HepG2 (cell line): ENCODE results near the gene GPER1. TPM values are rescaled to one million over a fixed set of nuclear protein-coding genes. Genes with fewer than 3 reads are reported as not detected.
A peak's percentile ranks its signal among the peaks of the same experiment; 100 is the strongest.

Experiments used
- ELF3 ChIP-seq: IDR thresholded peaks from 2 replicates; pipeline ENCODE4 v1.6.1; 2016; ENCODE audit warnings: missing genetic modification reagents, missing compliant biosample characterization
- FOXA3 ChIP-seq: IDR thresholded peaks from 2 replicates; pipeline ENCODE4 v1.6.1; 2016; ENCODE audit warnings: missing genetic modification reagents, missing compliant biosample characterization
- HCFC1 ChIP-seq: fragments of 150-350 bp; IDR thresholded peaks from 2 replicates; pipeline ENCODE4 v1.6.1; 2014; ENCODE audit warnings: low read depth, low read length
- JUNB ChIP-seq: sonication (generic); formaldehyde crosslinking; IDR thresholded peaks from 2 replicates; pipeline ENCODE4 v1.8.0; 2022; ENCODE audit warnings: missing genetic modification reagents, mild to moderate bottlenecking, borderline replicate concordance
- JUND ChIP-seq: sonication (generic); formaldehyde crosslinking; IDR thresholded peaks from 2 replicates; pipeline ENCODE4 v1.8.0; 2022; ENCODE audit warnings: mild to moderate bottlenecking, missing genetic modification reagents
- KDM2A ChIP-seq: sonication (generic); formaldehyde crosslinking; IDR thresholded peaks from 2 replicates; pipeline ENCODE4 v1.4.0; 2020; ENCODE audit warnings: low read depth, missing genetic modification reagents, borderline replicate concordance
- RBFOX2 ChIP-seq: fragments of 200-400 bp; formaldehyde crosslinking; IDR thresholded peaks from 2 replicates; pipeline ENCODE4 v1.6.1; 2017; ENCODE audit warnings: low read depth, mild to moderate bottlenecking, low read length
- SCMH1 ChIP-seq: sonication (generic); formaldehyde crosslinking; IDR thresholded peaks from 2 replicates; pipeline ENCODE4 v1.9.0; 2021; ENCODE audit warnings: missing genetic modification reagents, mild to moderate bottlenecking, borderline replicate concordance
- TBP ChIP-seq: sonication (generic); formaldehyde crosslinking; IDR thresholded peaks from 2 replicates; pipeline ENCODE4 v1.5.0; 2020; ENCODE audit warnings: missing genetic modification reagents
- THAP8 ChIP-seq: sonication (generic); formaldehyde crosslinking; IDR thresholded peaks from 2 replicates; pipeline ENCODE4 v1.5.1; 2020; ENCODE audit warnings: missing genetic modification reagents, mild to moderate bottlenecking, borderline replicate concordance
- TMF1 ChIP-seq: sonication (generic); formaldehyde crosslinking; IDR thresholded peaks from 2 replicates; pipeline ENCODE4 v1.8.1; 2022; ENCODE audit warnings: low read depth, missing genetic modification reagents
- U2AF1 ChIP-seq: fragments of 200-400 bp; formaldehyde crosslinking; optimal IDR thresholded peaks from 2 replicates; pipeline ENCODE3; 2017; ENCODE audit warnings: mild to moderate bottlenecking, low read depth, low read length
- ZBTB33 ChIP-seq: sonication (generic); formaldehyde crosslinking; IDR thresholded peaks from 2 replicates; pipeline ENCODE4 v1.4.0; 2020; ENCODE audit warnings: missing genetic modification reagents
- ZBTB42 ChIP-seq: sonication (generic); formaldehyde crosslinking; IDR thresholded peaks from 2 replicates; pipeline ENCODE4 v1.5.0; 2020; ENCODE audit warnings: mild to moderate bottlenecking, missing genetic modification reagents
- ZFP36 ChIP-seq: fragments of 150-350 bp; IDR thresholded peaks from 2 replicates; pipeline ENCODE4 v1.6.1; 2018; ENCODE audit warnings: borderline replicate concordance, low read length, low read depth; ENCODE audit not compliant: partially characterized antibody
- ZHX2 ChIP-seq, 2 experiments: sonication (generic) in 1 of 2; formaldehyde crosslinking in 1 of 2; IDR thresholded peaks; 2 replicates each; pipeline versions ENCODE4 v1.6.1 to v1.9.0; 2014 to 2022; ENCODE audit warnings: antibody characterized with exemption in 1 of 2, borderline replicate concordance in 1 of 2, inconsistent platforms in 1 of 2, low read depth in 1 of 2, missing genetic modification reagents in 1 of 2
- ZNF121 ChIP-seq: sonication (generic); formaldehyde crosslinking; IDR thresholded peaks from 2 replicates; pipeline ENCODE4 v1.5.0; 2020; ENCODE audit warnings: mild to moderate bottlenecking, missing genetic modification reagents
- ZNF225 ChIP-seq: sonication (generic); formaldehyde crosslinking; IDR thresholded peaks from 2 replicates; pipeline ENCODE4 v1.4.0; 2020; ENCODE audit warnings: mild to moderate bottlenecking, missing genetic modification reagents
- ZNF253 ChIP-seq: sonication (generic); formaldehyde crosslinking; IDR thresholded peaks from 2 replicates; pipeline ENCODE4 v1.8.0; 2022; ENCODE audit warnings: mild to moderate bottlenecking, missing genetic modification reagents, borderline replicate concordance
- ZNF576 ChIP-seq: sonication (generic); formaldehyde crosslinking; IDR thresholded peaks from 2 replicates; pipeline ENCODE4 v1.4.0; 2020; ENCODE audit warnings: mild to moderate bottlenecking, missing genetic modification reagents
- ZNF670 ChIP-seq: sonication (generic); formaldehyde crosslinking; IDR thresholded peaks from 2 replicates; pipeline ENCODE4 v1.8.0; 2022; ENCODE audit warnings: mild to moderate bottlenecking, missing genetic modification reagents, borderline replicate concordance
- ZNF7 ChIP-seq: IDR thresholded peaks from 2 replicates; pipeline ENCODE4 v1.6.1; 2016; ENCODE audit warnings: missing biosample characterization, missing genetic modification reagents
- ZSCAN12 ChIP-seq: sonication (generic); formaldehyde crosslinking; IDR thresholded peaks from 2 replicates; pipeline ENCODE4 v1.9.0; 2021; ENCODE audit warnings: mild to moderate bottlenecking, missing genetic modification reagents
- polyA plus RNA-seq, 8 experiments: library from polyadenylated mRNA; depleted of rRNA in 3 of 8; stranded (reverse) in 7 of 8; unstranded in 1 of 8; fragments of >200 nt; fragmentation: Illumina TruSeq in 4 of 8; extraction: Trizol in 4 of 8; gene quantifications; 2 replicates each; pipeline versions ENCODE4 v1.2.1 to v1.2.3, GENCODE V29; 2011 to 2016; ENCODE audit warnings: low read depth in 4 of 8, missing spikeins in 1 of 8, mixed read lengths in 1 of 8; ENCODE audit not compliant: insufficient read depth in 1 of 8
- total RNA-seq, 5 experiments: library from RNA; depleted of rRNA; stranded (reverse); fragments of >200 nt; fragmentation: Illumina TruSeq; extraction: Trizol; gene quantifications; 2 replicates each; pipeline ENCODE4 v1.2.3, GENCODE V29; 2016; ENCODE audit warnings: low read depth in 1 of 5

Gene GPER1
- total and polyA plus RNA-seq, 2 of the 13 experiments (the other 11 are each of a cell fraction or from before 2014, with no cell fraction given) = 12.7 to 19.7 TPM

GRCh38 chr7:1092161-1092632, 4.3 kb downstream of the GPER1 start (continued):
- TF ChIP-seq ZNF670 (CRISPR knock-in tag) (no peak), ZFP36 (no peak), JUND (CRISPR knock-in tag) (no peak), ZNF121 (CRISPR knock-in tag) (no peak), ZNF225 (CRISPR knock-in tag) (0 out of 2 replicates have a peak, but pooled peaks have one; percentile 44), RBFOX2 (peak; percentile 71), ZBTB42 (CRISPR knock-in tag) (no peak), ZSCAN12 (CRISPR knock-in tag) (no peak), U2AF1 (no peak), ZNF576 (no peak), HCFC1 (no peak), KDM2A (CRISPR knock-in tag) (no peak), ZHX2 (IDR thresholded peaks at IDR 0.05; ENCODE audit: low read depth) (no peak), ZHX2 (CRISPR knock-in tag; IDR thresholded peaks at IDR 0.05; ENCODE audit: borderline replicate concordance) (no peak), JUNB (no peak), FOXA3 (no peak), ZNF253 (CRISPR knock-in tag) (no peak), TMF1 (CRISPR knock-in tag) (no peak), SCMH1 (CRISPR knock-in tag) (no peak), THAP8 (no peak), ZNF7 (CRISPR knock-in tag) (no peak), ELF3 (CRISPR knock-in tag) (no peak), ZBTB33 (CRISPR knock-in tag) (peak; percentile 76; the same call in 1 of the 2 replicates), TBP (CRISPR knock-in tag) (no peak)
